A549 (cell line): ENCODE data around the gene HMCN1.

ENCODE experiments used
- BHLHE40 ChIP-seq: IDR thresholded peaks from 2 replicates; pipeline ENCODE4 v1.6.1; 2012; ENCODE audit warnings: low read depth, low read length, inconsistent platforms
- CEBPB ChIP-seq, 2 experiments: fragments of >200 bp in 1 of 2; sonication (Bioruptor Twin) in 1 of 2; formaldehyde crosslinking in 1 of 2; IDR thresholded peaks; 2 replicates each; pipeline ENCODE4 v1.6.1; 2012 to 2016
- CTCF ChIP-seq: fragments of >200 bp; sonication (Bioruptor Twin); formaldehyde crosslinking; IDR thresholded peaks from 3 replicates; pipeline ENCODE4 v1.5.1; 2016
- TP53 ChIP-seq: fragments of 250-450 bp; sonication (Bioruptor Pico); IDR thresholded peaks from 2 replicates; pipeline ENCODE4 v1.5.0; 2021; ENCODE audit warnings: mild to moderate bottlenecking, moderate library complexity
- TF ChIP-seq, protein P1 (sequence below): fragments of 200-600 bp; sonication (generic); IDR thresholded peaks from 2 replicates; pipeline ENCODE4 v1.6.1; 2016; ENCODE audit warnings: antibody characterized with exemption, mild to moderate bottlenecking, moderate library complexity
- TF ChIP-seq, protein P2 (sequence below): fragments of >200 bp; sonication (Bioruptor Twin); formaldehyde crosslinking; IDR thresholded peaks from 2 replicates; pipeline ENCODE4 v1.6.1; 2016

GRCh38 chr1:186215636-186216035, 481.4 kb downstream of the HMCN1 start:
- TF ChIP-seq BHLHE40 (no peak), CTCF (no peak), TP53 (CRISPR knock-in tag) (no peak), CEBPB (IDR thresholded peaks at IDR 0.05) (no peak)
- TF ChIP-seq, protein P1, sequence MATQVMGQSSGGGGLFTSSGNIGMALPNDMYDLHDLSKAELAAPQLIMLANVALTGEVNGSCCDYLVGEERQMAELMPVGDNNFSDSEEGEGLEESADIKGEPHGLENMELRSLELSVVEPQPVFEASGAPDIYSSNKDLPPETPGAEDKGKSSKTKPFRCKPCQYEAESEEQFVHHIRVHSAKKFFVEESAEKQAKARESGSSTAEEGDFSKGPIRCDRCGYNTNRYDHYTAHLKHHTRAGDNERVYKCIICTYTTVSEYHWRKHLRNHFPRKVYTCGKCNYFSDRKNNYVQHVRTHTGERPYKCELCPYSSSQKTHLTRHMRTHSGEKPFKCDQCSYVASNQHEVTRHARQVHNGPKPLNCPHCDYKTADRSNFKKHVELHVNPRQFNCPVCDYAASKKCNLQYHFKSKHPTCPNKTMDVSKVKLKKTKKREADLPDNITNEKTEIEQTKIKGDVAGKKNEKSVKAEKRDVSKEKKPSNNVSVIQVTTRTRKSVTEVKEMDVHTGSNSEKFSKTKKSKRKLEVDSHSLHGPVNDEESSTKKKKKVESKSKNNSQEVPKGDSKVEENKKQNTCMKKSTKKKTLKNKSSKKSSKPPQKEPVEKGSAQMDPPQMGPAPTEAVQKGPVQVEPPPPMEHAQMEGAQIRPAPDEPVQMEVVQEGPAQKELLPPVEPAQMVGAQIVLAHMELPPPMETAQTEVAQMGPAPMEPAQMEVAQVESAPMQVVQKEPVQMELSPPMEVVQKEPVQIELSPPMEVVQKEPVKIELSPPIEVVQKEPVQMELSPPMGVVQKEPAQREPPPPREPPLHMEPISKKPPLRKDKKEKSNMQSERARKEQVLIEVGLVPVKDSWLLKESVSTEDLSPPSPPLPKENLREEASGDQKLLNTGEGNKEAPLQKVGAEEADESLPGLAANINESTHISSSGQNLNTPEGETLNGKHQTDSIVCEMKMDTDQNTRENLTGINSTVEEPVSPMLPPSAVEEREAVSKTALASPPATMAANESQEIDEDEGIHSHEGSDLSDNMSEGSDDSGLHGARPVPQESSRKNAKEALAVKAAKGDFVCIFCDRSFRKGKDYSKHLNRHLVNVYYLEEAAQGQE, result no peak
- TF ChIP-seq, protein P2, sequence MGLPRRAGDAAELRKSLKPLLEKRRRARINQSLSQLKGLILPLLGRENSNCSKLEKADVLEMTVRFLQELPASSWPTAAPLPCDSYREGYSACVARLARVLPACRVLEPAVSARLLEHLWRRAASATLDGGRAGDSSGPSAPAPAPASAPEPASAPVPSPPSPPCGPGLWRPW, result no peak
